Transverse colon (tissue), 4 donors: Measurements from ENCODE around the gene CNTN4. TPM values are rescaled to one million over a fixed set of nuclear protein-coding genes. Genes with fewer than 3 reads are reported as not detected.

Experiments
- DNase-seq: peaks from one replicate; pipeline ENCODE4 v3.0.0-alpha.2; 2019
- H3K27ac ChIP-seq, 4 donors: fragments of 200-600 bp; sonication (generic); 2 replicates each; pipeline ENCODE4 v1.5.1; 2016 to 2018; ENCODE audit warnings: inconsistent platforms in 4 of 4
- H3K27me3 ChIP-seq: fragments of 200-600 bp; sonication (generic); 2 replicates; pipeline ENCODE4 v1.5.1; 2017; ENCODE audit warnings: inconsistent platforms
- H3K36me3 ChIP-seq, 4 donors: fragments of 200-600 bp; sonication (generic); 2 replicates each; pipeline ENCODE4 v1.5.1; 2017 to 2019; ENCODE audit warnings: inconsistent platforms in 4 of 4
- H3K4me1 ChIP-seq, 4 donors: fragments of 200-600 bp; sonication (generic); 2 replicates each; pipeline ENCODE4 v1.5.1; 2017 to 2020; ENCODE audit warnings: inconsistent platforms in 4 of 4
- H3K4me3 ChIP-seq, 4 donors: fragments of 200-600 bp; sonication (generic); 1 replicate in 1 of 4; 2 replicates in 3 of 4; pipeline versions ENCODE4 v1.5.1 to v1.6.1; 2017 to 2019; ENCODE audit warnings: inconsistent platforms in 4 of 4
- H3K9me3 ChIP-seq, 2 donors: fragments of 200-600 bp; sonication (generic); 2 replicates each; pipeline ENCODE4 v1.5.1; 2017 to 2019; ENCODE audit warnings: inconsistent platforms in 2 of 2
- EP300 ChIP-seq: sonication (generic); formaldehyde crosslinking; IDR thresholded peaks from one replicate; pipeline ENCODE4 v1.6.1; 2017; ENCODE audit warnings: antibody characterized with exemption, low read depth
- POLR2A ChIP-seq: fragments of 450-650 bp; IDR thresholded peaks from one replicate; pipeline ENCODE4 v1.6.1; 2016; ENCODE audit warnings: antibody characterized with exemption, mild to moderate bottlenecking, moderate library complexity
- POLR2AphosphoS5 ChIP-seq, 3 donors: sonication (generic); formaldehyde crosslinking; IDR thresholded peaks; one replicate each; pipeline ENCODE4 v1.6.1; 2016; ENCODE audit warnings: antibody characterized with exemption in 3 of 3
- WGBS, 2 donors: methylation state at CpG; one replicate each; pipeline ENCODE4 v1.1.5; 2018; ENCODE audit warnings: low coverage in 1 of 2; 5-methylcytosine and 5-hydroxymethylcytosine counted together
- in situ Hi-C, 4 donors: fragments of 200-750 bp; cut with MboI; loops; one replicate each; pipeline versions ENCODE4 v1.15.0 to v1.15.1; 2017; ENCODE audit warnings: low sequenced_read_pairs in 3 of 4, low pct_ligation_motif_present in 1 of 4, low pct_unique_long_range_greater_than_20kb in 1 of 4
- intact Hi-C: fragments of 100-400 bp; cut with DNase I; formaldehyde crosslinking; loops from one replicate; pipeline ENCODE4 v1.15.1; 2023; ENCODE audit warnings: low total_unique reads
- total RNA-seq, 4 donors: library from RNA; depleted of rRNA; stranded (reverse); fragments of >200 nt; gene quantifications; one replicate each; pipeline ENCODE4 v1.1.0, GENCODE V29; 2016
- TF ChIP-seq, protein P1 (sequence below), 5 experiments: fragments of 200-600 bp in 3 of 5; fragments of 450-650 bp in 2 of 5; sonication (generic) in 3 of 5; IDR thresholded peaks; 1 replicate in 2 of 5; 2 replicates in 3 of 5; pipeline ENCODE4 v1.5.1; 2016 to 2017; ENCODE audit warnings: antibody characterized with exemption in 5 of 5, inconsistent platforms in 3 of 5, mild to moderate bottlenecking in 2 of 5, moderate library complexity in 1 of 5

The CNTN4 gene
- total RNA-seq, 4 donors from 2014 or later = 17.6 to 49.0 (median 17.8) TPM

DNA sequence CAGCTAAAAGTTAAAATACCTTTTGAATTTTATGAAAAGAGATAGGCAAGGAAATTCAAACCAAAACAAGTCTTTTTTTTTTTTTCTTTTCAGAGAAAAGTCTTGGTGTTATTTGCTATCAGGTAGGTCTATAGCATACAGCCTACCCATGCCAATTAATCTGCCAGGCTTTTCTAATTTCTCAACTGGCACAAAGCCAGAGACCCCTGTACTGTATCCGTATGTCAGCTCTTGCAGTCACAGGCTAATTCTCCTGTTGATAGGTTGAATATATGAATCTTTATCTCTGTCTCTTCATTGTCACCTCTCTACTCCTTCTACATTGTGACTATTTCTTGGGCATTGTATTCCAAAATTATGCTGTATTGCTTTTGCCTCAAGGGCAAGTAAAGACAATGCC is 878.1 kb downstream of the CNTN4 start:
- TF ChIP-seq EP300 (no peak), POLR2AphosphoS5 (IDR thresholded peaks at IDR 0.05) (no peak), POLR2A (no peak)
- TF ChIP-seq, protein P1, sequence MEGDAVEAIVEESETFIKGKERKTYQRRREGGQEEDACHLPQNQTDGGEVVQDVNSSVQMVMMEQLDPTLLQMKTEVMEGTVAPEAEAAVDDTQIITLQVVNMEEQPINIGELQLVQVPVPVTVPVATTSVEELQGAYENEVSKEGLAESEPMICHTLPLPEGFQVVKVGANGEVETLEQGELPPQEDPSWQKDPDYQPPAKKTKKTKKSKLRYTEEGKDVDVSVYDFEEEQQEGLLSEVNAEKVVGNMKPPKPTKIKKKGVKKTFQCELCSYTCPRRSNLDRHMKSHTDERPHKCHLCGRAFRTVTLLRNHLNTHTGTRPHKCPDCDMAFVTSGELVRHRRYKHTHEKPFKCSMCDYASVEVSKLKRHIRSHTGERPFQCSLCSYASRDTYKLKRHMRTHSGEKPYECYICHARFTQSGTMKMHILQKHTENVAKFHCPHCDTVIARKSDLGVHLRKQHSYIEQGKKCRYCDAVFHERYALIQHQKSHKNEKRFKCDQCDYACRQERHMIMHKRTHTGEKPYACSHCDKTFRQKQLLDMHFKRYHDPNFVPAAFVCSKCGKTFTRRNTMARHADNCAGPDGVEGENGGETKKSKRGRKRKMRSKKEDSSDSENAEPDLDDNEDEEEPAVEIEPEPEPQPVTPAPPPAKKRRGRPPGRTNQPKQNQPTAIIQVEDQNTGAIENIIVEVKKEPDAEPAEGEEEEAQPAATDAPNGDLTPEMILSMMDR (IDR thresholded peaks at IDR 0.05) = no peak
- H3K4me1 ChIP-seq = no peaks in the 10 kb centered on the region
- H3K27ac ChIP-seq = no peak overlapping the region
- H3K36me3 ChIP-seq = no peaks in the 10 kb centered on the region
- WGBS, 2 donors = 74 to 100% methylated on average over 1 of the region's 1 CpG
- H3K4me3 ChIP-seq = no peak overlapping the region
- in situ Hi-C loops (no loop called here), intact Hi-C loops (loop anchor here (1.0 kb wide), 1 partner anchor 16 kb away; no protein-coding TSS in a partner anchor)
- no peak for DNase-seq
- no peaks in the 10 kb centered on the region for H3K9me3 ChIP-seq
- no peaks in the 10 kb centered on the region for H3K27me3 ChIP-seq

DNA sequence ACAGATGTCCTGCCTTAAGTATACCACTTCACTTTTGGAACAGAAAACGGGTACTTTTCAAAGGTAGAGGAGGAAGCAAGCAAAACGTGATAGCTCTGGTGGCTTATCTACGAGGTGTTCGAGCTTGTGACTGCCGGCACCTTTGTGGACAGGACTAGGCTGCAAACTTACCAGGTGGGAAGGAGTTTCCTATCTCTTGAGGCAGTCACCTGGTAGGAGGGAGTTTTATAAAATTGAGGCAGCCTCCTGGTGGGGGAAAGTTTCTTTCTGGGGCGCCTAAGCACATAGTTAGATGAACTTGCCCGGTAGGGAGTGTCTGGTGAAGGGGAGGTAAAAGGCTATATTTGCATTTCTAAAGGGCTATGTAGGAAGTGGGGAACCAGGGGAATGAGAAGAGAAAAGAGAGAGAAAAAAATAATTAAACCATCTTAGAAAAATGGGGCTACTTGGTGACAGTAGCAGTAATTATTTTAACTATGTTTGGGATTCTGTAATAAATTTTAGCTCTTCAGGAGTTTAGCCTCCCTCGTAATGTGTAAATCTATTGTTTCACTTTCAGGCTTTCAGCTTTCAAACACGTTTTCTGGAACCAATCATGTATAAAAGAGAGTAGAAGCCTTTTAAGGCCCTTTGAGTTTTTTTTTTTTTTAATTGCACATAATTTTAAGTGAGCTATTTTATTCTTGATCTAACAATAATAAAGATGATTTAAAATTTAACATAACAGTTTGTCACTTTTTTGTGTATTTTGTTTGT is 880.5 kb downstream of the CNTN4 start:
- no peak overlapping the region for H3K4me3 ChIP-seq
- in situ Hi-C loops = no loop called here
- intact Hi-C loops = no loop called here
- DNase-seq = no peak
- H3K27me3 ChIP-seq = no peaks in the 10 kb centered on the region
- no peak overlapping the region for H3K27ac ChIP-seq
- H3K36me3 ChIP-seq = no peaks in the 10 kb centered on the region
- TF ChIP-seq POLR2AphosphoS5 (IDR thresholded peaks at IDR 0.05) (no peak), EP300 (no peak), POLR2A (no peak)
- no peaks in the 10 kb centered on the region for H3K4me1 ChIP-seq
- no peaks in the 10 kb centered on the region for H3K9me3 ChIP-seq
- 46 to 71% methylated on average over 2 to 9 of the region's 9 CpGs for whole genome bisulfite sequencing, 2 donors

DNA sequence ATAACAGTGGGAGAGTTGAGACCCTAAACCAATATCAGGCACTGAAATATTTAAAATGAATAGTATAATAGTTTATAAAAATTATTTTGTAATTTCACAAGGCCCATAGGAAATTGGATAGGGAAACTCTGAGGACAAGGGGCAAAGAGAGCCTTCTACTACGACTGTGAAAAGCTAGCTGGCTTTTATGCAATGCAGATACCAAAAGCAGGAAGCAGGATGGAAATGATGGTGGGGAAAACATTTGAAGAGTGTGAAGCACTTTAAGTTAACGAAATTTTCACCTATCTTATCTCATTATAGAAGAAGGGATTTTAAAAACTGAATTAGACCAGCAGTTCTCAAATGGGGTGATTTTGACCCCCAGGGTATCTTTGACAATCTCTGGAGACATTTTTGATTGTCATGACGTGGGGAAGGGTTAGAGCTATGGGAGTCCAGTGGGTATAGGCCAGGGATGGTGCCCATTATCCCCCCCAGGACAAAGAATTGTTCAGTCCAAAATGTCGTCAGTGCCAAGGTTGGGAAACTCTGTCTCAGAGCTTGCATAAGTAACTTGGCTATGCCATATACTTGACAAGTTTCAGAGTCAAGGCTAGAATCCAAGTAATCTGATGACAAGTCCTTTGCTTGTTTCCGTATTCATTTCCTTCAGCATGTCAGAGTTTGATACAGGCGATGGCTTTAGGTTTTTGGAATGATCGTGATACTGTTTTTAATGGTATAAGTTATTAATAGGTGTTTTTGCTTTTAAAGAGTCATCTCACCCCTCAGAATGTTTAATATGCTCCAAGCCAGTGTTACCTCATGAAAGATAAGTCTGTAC is 885.6 kb downstream of the CNTN4 start:
- no peak for DNase-seq
- 82 to 83% methylated on average over 6 to 7 of the region's 7 CpGs for WGBS, 2 donors
- in situ Hi-C loops = no loop called here
- no peak overlapping the region for H3K4me3 ChIP-seq
- no peaks in the 10 kb centered on the region for H3K9me3 ChIP-seq
- no peak for TF ChIP-seq POLR2A
- TF ChIP-seq, protein P1 (IDR thresholded peaks at IDR 0.05) = no peak
- no peak for TF ChIP-seq EP300
- no peak for TF ChIP-seq POLR2AphosphoS5 (IDR thresholded peaks at IDR 0.05)
- no peak overlapping the region for H3K27ac ChIP-seq
- no peaks in the 10 kb centered on the region for H3K27me3 ChIP-seq
- no peaks in the 10 kb centered on the region for H3K36me3 ChIP-seq
- H3K4me1 ChIP-seq = no peaks in the 10 kb centered on the region
- intact Hi-C loops = no loop called here

DNA sequence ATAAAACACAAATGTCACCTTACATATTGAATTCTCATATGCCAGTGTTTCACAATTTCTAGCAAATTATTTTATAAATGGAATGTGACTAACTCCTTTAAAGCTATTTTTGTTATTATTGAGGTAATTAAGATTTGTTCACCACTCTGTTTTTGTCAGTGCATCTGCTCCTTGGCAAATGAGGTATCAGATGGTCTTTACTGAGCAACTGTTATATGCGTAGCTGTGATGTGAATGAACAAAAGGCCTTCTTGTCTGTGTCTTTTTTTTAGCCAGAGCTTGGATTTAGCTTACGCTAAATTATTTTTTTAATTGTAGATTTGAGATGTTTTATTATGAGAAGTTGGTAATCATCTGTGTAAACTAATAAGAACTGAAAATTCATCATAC is 886.2 kb downstream of the CNTN4 start:
- 92 to 97% methylated on average over 2 of the region's 2 CpGs for WGBS, 2 donors
- TF ChIP-seq, protein P1 (IDR thresholded peaks at IDR 0.05) = no peak
- TF ChIP-seq POLR2AphosphoS5 (IDR thresholded peaks at IDR 0.05) (no peak), EP300 (no peak), POLR2A (no peak)

More for the DNA sequence above, 886.2 kb downstream of the CNTN4 start:
- no peak overlapping the region for H3K4me3 ChIP-seq
- H3K27ac ChIP-seq = no peak overlapping the region
- no peaks in the 10 kb centered on the region for H3K36me3 ChIP-seq
- H3K4me1 ChIP-seq = no peaks in the 10 kb centered on the region
- in situ Hi-C loops (no loop called here), intact Hi-C loops (no loop called here)
- DNase-seq = no peak
- H3K9me3 ChIP-seq = no peaks in the 10 kb centered on the region
- H3K27me3 ChIP-seq = no peaks in the 10 kb centered on the region
